ENCODE data around the gene SBSN. TPM values are rescaled to one million over a fixed set of nuclear protein-coding genes. Genes with fewer than 3 reads are reported as not detected.
A peak's percentile ranks its signal among the peaks of the same experiment; 100 is the strongest.

The SBSN gene
- total RNA-seq: not detected
- 0 to 0.35 reads per million in 2 donors for total RNA-seq

- DNase-seq: no peak
- H3K9me3 ChIP-seq (ENCODE audit: control insufficient read depth, low read length, poor library complexity, severe bottlenecking): no peaks in the 10 kb centered on the region
- H3K27me3 Mint-ChIP-seq: peaks cover 60% of the 10 kb centered on the region
- no peak within 1 kb of the TSS for H3K4me3 Mint-ChIP-seq
- H3K36me3 Mint-ChIP-seq (ENCODE audit: low read depth): peaks cover 12% of the 10 kb centered on the region
- no peak for ATAC-seq
- H3K27ac Mint-ChIP-seq: no peak within 1 kb of the TSS
- H3K4me1 Mint-ChIP-seq: peaks cover 7% of the 10 kb centered on the region
These were observed at the start of gene SBSN for GRCh38 chr19:35528218-35529038. SBSN (minus strand) TSS chr19:35528311; CDS start chr19:35528281, 30 bp downstream.

- no peaks in the 10 kb centered on the region for H3K4me1 Mint-ChIP-seq
- H3K36me3 Mint-ChIP-seq (ENCODE audit: low read depth): peaks cover under 1% of the 10 kb centered on the region
- DNase-seq (no peak), ATAC-seq (no peak)
- H3K27ac Mint-ChIP-seq: no peak overlapping the region
- H3K4me3 Mint-ChIP-seq: no peak overlapping the region
- peaks cover 33% of the 10 kb centered on the region for H3K27me3 Mint-ChIP-seq
- no peaks in the 10 kb centered on the region for H3K9me3 ChIP-seq (ENCODE audit: control insufficient read depth, low read length, poor library complexity, severe bottlenecking)
These were observed 43.4 kb upstream of the SBSN start for GRCh38 chr19:35571406-35571965.

- no peak overlapping the region for H3K4me3 Mint-ChIP-seq
- ATAC-seq: no peak
- peaks cover 47% of the 10 kb centered on the region for H3K27me3 Mint-ChIP-seq
- no peaks in the 10 kb centered on the region for H3K36me3 Mint-ChIP-seq (ENCODE audit: low read depth)
- H3K9me3 ChIP-seq (ENCODE audit: control insufficient read depth, low read length, poor library complexity, severe bottlenecking): no peaks in the 10 kb centered on the region
- DNase-seq: no peak
- H3K27ac Mint-ChIP-seq: no peak overlapping the region
- no peaks in the 10 kb centered on the region for H3K4me1 Mint-ChIP-seq
These were observed 41.2 kb upstream of the SBSN start for GRCh38 chr19:35569281-35569781.

- H3K9me3 ChIP-seq (ENCODE audit: control insufficient read depth, low read length, poor library complexity, severe bottlenecking): no peaks in the 10 kb centered on the region
- H3K27me3 Mint-ChIP-seq: peaks cover 62% of the 10 kb centered on the region
- peaks cover 3% of the 10 kb centered on the region for H3K4me1 Mint-ChIP-seq
- no peak for ATAC-seq
- no peak overlapping the region for H3K27ac Mint-ChIP-seq
- peaks cover 5% of the 10 kb centered on the region for H3K36me3 Mint-ChIP-seq (ENCODE audit: low read depth)
- H3K4me3 Mint-ChIP-seq: no peak overlapping the region
- no peak for DNase-seq
These were observed 38.6 kb upstream of the SBSN start for GRCh38 chr19:35566738-35567137.

- no peak overlapping the region for H3K4me3 Mint-ChIP-seq
- H3K36me3 Mint-ChIP-seq (ENCODE audit: low read depth): peaks cover 11% of the 10 kb centered on the region
- DNase-seq (no peak), ATAC-seq (no peak)
- no peak overlapping the region for H3K27ac Mint-ChIP-seq
- H3K9me3 ChIP-seq (ENCODE audit: control insufficient read depth, low read length, poor library complexity, severe bottlenecking): no peaks in the 10 kb centered on the region
- peaks cover 64% of the 10 kb centered on the region for H3K27me3 Mint-ChIP-seq
- peaks cover 9% of the 10 kb centered on the region for H3K4me1 Mint-ChIP-seq
These were observed 37.1 kb upstream of the SBSN start for GRCh38 chr19:35565016-35565856.

- ATAC-seq (no peak), DNase-seq (no peak)
- Mint-ChIP-seq H3K4me1 (peaks cover 14% of the 10 kb centered on the region), H3K36me3 (ENCODE audit: low read depth) (peaks cover 11% of the 10 kb centered on the region), H3K27ac (no peak within 1 kb of the TSS), H3K27me3 (peaks cover 67% of the 10 kb centered on the region), H3K4me3 (no peak within 1 kb of the TSS)
- no peaks in the 10 kb centered on the region for H3K9me3 ChIP-seq (ENCODE audit: control insufficient read depth, low read length, poor library complexity, severe bottlenecking)
These were observed 35.2 kb upstream of the SBSN start, which contains the start of gene ATP4A for GRCh38 chr19:35563207-35563829. ATP4A (minus strand) TSS chr19:35563658; CDS start chr19:35563629, 29 bp downstream.

GRCh38 chr19:35562776-35563175 is 34.7 kb upstream of the SBSN start:
- H3K36me3 Mint-ChIP-seq (ENCODE audit: low read depth): peaks cover 13% of the 10 kb centered on the region
- peaks cover 14% of the 10 kb centered on the region for H3K4me1 Mint-ChIP-seq
- no peak overlapping the region for H3K27ac Mint-ChIP-seq
- H3K4me3 Mint-ChIP-seq: no peak overlapping the region
- no peak for ATAC-seq
- no peaks in the 10 kb centered on the region for H3K9me3 ChIP-seq (ENCODE audit: control insufficient read depth, low read length, poor library complexity, severe bottlenecking)
- DNase-seq: no peak
- H3K27me3 Mint-ChIP-seq: peaks cover 64% of the 10 kb centered on the region

- H3K4me1 Mint-ChIP-seq: peaks cover 14% of the 10 kb centered on the region
- peaks cover 63% of the 10 kb centered on the region for H3K27me3 Mint-ChIP-seq
- no peaks in the 10 kb centered on the region for H3K9me3 ChIP-seq (ENCODE audit: control insufficient read depth, low read length, poor library complexity, severe bottlenecking)
- ATAC-seq (no peak), DNase-seq (no peak)
- H3K36me3 Mint-ChIP-seq (ENCODE audit: low read depth): peaks cover 13% of the 10 kb centered on the region
- no peak overlapping the region for H3K27ac Mint-ChIP-seq
- H3K4me3 Mint-ChIP-seq: no peak overlapping the region
These were observed 34.2 kb upstream of the SBSN start for GRCh38 chr19:35562336-35562735.

- Mint-ChIP-seq H3K36me3 (ENCODE audit: low read depth) (peaks cover 13% of the 10 kb centered on the region), H3K4me3 (peak overlapping the region; percentile 31), H3K4me1 (peaks cover 17% of the 10 kb centered on the region), H3K27ac (no peak overlapping the region), H3K27me3 (peaks cover 56% of the 10 kb centered on the region)
- DNase-seq (no peak), ATAC-seq (no peak)
- no peaks in the 10 kb centered on the region for H3K9me3 ChIP-seq (ENCODE audit: control insufficient read depth, low read length, poor library complexity, severe bottlenecking)
These were observed 33.3 kb upstream of the SBSN start for GRCh38 chr19:35561436-35561835.

- Mint-ChIP-seq H3K27me3 (peaks cover 55% of the 10 kb centered on the region), H3K4me3 (no peak overlapping the region), H3K36me3 (ENCODE audit: low read depth) (peaks cover 13% of the 10 kb centered on the region), H3K27ac (no peak overlapping the region), H3K4me1 (peaks cover 19% of the 10 kb centered on the region)
- no peaks in the 10 kb centered on the region for H3K9me3 ChIP-seq (ENCODE audit: control insufficient read depth, low read length, poor library complexity, severe bottlenecking)
- no peak for DNase-seq
- ATAC-seq: no peak
These were observed 32.6 kb upstream of the SBSN start for GRCh38 chr19:35560677-35561076.

GRCh38 chr19:35560271-35560670 is 32.2 kb upstream of the SBSN start:
- peaks cover 51% of the 10 kb centered on the region for H3K27me3 Mint-ChIP-seq
- DNase-seq (no peak), ATAC-seq (no peak)
- no peaks in the 10 kb centered on the region for H3K9me3 ChIP-seq (ENCODE audit: control insufficient read depth, low read length, poor library complexity, severe bottlenecking)
- peaks cover 19% of the 10 kb centered on the region for H3K4me1 Mint-ChIP-seq
- H3K27ac Mint-ChIP-seq: no peak overlapping the region
- peaks cover 13% of the 10 kb centered on the region for H3K36me3 Mint-ChIP-seq (ENCODE audit: low read depth)
- H3K4me3 Mint-ChIP-seq: no peak overlapping the region

- no peak for DNase-seq
- peaks cover 19% of the 10 kb centered on the region for H3K4me1 Mint-ChIP-seq
- H3K9me3 ChIP-seq (ENCODE audit: control insufficient read depth, low read length, poor library complexity, severe bottlenecking): no peaks in the 10 kb centered on the region
- no peak overlapping the region for H3K27ac Mint-ChIP-seq
- peaks cover 47% of the 10 kb centered on the region for H3K27me3 Mint-ChIP-seq
- H3K36me3 Mint-ChIP-seq (ENCODE audit: low read depth): peaks cover 13% of the 10 kb centered on the region
- no peak for ATAC-seq
- H3K4me3 Mint-ChIP-seq: no peak overlapping the region
These were observed 31.7 kb upstream of the SBSN start for GRCh38 chr19:35559781-35560180.

- Mint-ChIP-seq H3K27me3 (peaks cover 41% of the 10 kb centered on the region), H3K36me3 (ENCODE audit: low read depth) (peaks cover 13% of the 10 kb centered on the region), H3K4me1 (peaks cover 19% of the 10 kb centered on the region), H3K4me3 (peak overlapping the region; percentile 7), H3K27ac (no peak overlapping the region)
- ATAC-seq: no peak
- DNase-seq: no peak
- H3K9me3 ChIP-seq (ENCODE audit: control insufficient read depth, low read length, poor library complexity, severe bottlenecking): no peaks in the 10 kb centered on the region
These were observed 31.2 kb upstream of the SBSN start for GRCh38 chr19:35559281-35559659.
